NCI-H1417 treated with DMSO at 0.1 percent for 48 hours (cell line): ENCODE measurements around the gene NINL.
"Not testable (repeated sequence)": the region's sequence is repeated elsewhere in the genome, so short reads cannot be mapped to it uniquely, and the experiment has no call there.

Experiments
- DNase-seq: peaks from one replicate; lab custom pipeline; 2025; lab: John Stamatoyannopoulos, UW

NINL gene

DNA sequence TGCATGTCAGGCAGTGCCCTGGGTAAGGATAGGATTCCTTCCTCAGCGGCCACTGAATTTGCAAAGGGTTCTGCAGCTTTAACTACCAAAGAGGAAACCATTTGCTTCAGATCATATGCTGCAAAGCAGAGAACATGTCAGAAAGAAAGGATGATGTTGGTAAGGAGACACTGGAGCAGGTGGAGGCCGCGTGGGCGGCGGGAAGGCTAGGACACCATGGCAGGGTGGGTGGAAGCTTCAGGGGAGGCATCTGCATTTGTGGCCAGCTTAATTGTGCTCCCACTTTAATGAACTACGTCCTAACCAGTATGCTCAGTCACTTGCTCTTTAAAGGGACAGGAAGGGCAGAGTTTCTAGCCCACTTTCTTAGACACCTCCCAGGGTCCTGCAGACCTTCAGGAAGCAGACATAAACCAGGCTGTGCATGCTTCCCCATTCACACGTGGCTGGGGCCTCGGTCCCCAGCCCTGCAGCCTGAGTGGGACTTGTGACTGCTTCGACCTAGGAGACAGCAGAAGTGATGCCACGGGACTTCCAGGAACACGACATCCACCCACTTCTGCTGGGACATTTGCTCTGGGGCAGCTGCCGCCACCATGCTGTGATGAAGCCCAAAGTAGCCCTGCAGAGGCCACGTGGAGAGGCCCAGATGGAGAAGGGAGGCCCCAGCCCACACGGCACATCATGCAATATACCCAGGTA lies 101.7 kb downstream of the NINL start:
- no peak for DNase-seq

DNA sequence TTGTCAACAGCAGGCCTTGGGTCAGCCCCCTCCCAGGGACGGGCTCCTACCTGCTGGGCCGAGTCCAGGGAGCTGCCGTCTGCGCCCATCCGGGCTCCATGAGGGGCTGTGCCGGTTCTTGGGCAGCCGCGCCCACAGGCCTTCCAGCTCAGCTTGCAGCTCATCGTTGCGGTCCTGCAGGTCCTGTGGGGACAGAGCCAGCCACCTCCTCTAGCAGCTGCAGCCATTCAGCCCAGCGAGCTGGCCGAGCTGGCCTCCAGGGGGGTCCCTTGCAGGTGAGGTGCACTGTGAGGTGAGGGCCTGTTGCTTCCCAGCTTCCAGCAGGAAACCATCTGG lies 103.4 kb downstream of the NINL start:
- no peak for DNase-seq

DNA sequence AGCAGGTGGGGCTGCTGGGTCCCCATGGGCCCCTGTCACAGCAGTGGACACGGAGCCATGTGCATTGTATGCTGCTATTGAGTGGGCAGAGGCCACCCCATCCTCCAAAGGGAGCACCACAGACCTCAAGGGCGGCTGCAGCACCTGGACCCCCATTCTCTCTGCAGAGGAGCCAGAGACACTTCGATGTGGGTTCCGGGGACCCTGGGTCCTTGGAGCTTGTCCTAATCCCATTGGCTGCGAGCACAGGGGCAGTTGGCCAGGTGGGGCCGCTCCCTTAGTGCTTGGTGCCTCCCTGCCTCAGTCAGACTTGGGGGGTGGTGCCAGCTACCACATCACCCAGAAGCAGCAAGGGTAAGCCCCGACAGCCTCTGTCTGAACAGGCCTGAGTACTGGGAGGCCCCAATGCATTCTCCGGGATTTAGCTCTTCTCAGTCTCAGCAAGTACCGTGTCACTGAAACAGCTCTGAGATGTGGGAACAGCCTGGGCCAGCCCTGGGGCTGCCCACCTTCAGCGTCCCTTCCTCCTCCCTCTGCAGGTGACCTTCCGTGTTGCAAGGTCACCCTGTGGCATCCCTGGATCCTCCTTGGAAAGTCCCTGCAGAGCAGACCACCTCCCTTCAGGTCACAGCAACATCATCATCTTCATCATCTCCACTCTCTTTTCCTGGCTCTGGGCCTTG lies 104.0 kb downstream of the NINL start:
- DNase-seq = no peak

DNA sequence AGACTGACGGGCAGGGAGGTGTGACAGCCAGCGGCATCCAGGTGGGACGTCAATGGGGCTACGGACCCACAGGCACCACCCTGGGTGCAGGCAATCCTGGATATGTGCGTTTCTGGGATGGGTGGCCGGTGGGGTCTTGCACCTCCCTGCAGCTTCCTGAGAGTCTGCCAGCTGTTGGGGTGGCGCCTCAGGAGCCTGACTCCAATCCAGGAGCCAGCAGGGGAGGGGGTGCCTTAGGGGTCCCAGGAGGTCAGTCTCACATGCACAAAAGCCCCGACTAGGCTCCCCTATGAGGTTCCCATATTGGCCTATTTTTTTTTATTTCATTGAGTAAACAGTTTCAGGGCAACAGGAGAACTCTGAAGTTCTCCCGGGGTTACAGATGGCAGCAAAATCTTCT lies 104.5 kb downstream of the NINL start:
- DNase-seq = no peak

DNA sequence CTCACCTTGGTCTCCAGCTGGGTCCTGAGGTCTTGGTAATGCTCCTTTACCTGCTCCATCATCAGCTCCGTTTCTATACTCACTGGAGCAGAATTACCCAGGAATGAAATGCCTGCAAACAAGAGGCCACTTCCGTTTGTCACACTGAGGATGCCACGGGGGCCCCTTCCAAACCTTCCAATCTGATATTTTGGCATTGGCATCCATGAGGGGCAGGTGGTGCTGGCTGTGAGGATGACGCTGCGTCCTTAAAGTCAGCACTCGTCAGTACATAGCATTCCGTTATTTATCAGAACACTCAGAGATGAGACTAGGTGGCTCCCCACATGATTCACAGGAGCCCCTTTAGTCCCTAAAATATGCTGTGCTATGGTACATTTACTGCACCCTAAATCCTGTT lies 105.2 kb downstream of the NINL start:
- DNase-seq = no peak

DNA sequence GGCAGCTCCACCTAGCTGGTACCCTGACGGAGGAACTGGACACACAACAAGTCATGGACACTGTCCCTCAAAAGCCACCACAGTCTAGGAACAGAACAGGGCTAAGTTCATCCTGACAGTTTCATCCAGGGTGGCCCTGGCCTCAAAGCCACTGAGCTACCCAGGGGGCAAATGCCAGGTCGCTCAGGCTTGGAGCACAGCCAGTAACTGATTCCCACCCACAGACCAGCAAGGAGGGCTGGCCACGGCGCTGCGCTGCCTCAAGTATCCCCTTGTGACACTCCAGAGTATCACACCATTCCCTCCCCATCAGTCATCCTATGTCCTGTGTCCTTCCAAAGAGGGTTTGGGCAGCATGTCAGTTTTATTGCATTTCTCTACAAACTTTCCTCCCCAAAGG lies 105.7 kb downstream of the NINL start:
- DNase-seq = no peak

DNA sequence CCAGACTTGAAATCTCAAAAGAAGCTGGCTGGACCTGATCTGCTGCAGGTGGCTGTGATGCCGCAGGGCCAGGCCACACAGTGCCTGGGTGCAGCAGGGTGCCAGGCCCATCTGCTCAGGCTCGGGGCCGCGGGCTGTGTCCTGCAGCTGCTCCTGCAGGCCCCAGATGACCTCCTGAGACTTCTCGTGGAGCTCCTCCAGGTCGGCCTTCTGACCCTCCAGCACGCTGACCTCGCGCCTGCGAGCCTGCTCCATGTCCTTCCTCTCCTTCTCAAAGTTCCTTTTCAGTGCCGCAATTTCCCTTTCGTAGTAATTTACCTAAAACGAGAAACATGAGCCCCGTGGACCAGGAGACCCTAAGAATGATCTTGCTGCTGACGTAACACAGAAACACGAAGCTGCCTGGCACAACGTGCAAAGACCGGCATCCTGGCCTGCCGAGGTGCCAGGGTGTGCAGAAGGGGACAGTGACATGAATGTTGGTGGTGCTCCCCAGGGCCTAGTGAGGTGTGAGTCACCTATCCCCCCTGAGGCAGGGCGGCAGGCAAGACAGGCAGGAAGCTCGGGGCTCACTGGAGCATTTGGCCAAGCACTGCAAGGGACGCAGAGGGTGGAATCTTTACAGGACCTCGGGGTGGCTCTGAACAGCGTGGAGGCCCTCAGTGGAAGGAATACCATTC lies 106.3 kb downstream of the NINL start:
- DNase-seq = no peak

DNA sequence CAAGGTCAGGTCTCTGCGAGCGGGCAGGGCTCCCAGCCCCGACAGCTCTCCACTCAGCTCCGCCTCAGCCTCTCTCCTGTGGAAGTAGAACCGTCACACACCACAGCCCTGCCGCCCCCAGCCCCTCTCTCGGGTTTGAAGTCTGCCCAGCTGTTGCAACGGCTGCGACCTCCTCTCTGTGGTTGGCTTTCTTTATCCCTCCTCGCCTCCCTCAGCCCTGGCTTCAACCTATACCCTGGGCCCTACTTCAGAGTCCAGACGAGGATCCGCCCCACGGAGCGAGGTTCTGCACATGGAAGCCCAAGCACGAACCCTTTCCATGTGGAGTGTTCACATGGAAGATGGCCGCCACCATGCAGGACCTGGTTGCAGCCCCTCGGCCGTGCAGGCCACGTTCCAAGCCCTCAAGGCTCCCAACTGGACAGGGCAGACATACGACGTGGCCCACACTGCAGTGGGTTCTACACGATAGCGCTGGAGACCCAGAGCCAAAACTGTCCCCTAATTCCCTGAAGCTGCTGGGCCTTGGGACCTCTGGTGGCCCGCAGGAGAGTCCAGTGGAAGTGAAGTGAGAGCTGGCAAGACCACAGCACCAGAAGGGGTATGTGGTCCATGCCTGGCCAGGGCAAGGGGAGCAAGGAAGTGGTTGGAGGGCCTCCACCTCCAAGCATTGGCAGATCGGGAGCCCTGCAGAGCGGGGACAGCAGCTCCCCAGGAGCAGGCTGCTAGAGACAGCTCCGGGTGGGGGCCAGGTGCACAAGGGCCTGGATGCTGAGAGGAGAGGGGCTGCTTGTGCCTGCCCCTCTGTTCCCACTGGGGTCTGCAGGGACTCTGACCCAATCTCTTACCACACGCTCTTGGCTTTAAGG lies 108.1 kb downstream of the NINL start:
- no peak for DNase-seq

DNA sequence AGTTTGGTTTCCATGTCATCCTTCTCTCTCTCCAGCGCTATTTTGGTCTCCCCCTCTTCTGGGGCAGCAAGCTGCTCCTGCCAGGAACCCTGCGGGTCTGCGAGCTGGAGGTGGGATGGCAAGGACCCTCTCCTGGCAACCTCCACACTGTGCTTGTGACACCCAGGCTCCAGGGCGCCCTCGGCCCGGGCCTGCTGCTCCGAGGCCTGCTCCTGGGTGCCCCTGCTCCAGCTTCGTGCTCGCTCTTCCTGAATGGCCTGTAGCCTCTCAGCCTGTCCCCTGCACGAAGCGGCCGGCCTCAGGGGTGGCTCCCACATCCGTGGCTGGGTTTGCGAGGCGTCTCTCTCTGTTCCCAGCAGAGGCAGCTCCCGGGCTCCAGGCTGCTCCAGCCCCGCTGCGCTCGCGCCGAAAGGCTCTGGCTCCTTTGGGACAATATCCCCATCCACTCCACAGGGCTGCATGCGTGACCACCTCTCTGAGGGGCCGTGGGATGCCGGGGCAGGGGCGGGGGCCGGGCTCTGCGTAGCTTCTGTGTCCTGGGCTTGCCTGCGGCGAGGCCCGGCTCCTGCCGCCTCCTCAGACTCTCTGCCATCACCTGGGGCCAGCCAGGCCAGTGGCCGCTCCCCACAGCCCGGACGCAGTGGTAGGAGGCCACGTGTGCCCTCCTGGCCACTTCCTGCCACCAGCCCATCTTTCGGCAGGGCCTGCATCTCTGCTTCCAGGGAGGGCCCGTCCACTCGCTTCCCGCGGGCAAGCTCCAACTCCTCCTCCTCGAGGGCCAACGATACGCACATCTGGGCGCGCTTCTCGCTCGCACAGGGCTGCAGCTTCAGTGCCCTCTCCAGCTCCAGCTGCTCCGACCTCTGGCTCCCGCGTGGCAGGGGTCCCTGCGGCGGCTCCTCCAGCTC lies 109.0 kb downstream of the NINL start:
- no peak for DNase-seq

DNA sequence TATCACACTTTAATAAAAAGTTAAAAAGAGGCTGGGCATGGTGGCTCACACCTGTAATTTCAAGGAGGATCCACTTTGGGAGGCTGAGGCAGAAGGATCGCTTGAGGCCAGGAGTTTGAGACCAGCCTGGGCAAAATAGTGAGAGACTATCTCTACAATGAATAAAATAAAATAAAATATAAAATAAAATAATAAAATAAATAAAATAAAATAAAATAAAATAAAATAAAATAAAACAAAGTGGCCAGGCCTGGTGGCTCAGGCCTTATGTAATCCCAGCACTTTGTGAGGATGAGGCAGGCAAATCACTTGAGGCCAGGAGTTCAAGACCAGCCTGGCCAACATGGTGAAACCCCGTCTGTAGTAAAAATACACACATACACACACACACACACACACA lies 112.0 kb downstream of the NINL start:
- DNase-seq = not testable (repeated sequence)

DNA sequence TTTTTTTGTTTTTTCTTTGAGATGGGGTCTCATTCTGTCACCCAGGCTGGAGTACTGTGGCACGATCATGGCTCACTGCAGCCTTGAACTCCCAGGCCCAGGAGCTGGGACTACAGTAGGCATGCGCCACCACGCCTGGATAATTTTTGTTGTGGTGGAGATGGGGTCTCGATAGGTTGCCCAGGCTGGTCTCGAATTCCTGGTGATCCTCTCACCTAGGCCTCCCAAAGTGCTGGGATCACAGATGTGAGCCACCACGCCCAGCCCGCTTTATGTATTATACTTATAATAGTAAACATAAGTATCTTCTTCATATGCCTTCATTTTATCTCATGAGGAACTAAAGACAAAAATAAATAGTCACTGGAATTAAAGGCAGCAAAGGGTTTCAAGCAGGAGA lies 114.3 kb downstream of the NINL start:
- no peak for DNase-seq

DNA sequence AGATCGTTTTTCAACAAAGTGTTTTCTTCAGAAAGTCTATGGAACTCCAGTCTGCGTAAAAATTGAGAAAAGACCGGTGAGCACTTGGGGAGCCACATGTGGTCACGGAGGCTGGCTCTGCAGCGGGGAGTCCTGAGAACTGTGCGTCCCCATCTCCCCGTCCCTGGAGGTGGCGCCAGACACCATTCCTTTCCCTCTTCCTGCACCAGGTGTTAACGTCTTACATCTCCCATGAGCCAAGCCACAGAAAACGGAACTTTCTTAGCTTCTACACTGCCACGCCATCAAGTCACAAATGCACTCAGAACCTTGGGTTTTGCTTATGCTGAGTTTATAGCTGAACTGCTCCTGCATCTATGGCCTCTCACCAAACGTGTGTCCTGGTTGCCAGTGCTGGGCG lies 115.3 kb downstream of the NINL start:
- DNase-seq = no peak

DNA sequence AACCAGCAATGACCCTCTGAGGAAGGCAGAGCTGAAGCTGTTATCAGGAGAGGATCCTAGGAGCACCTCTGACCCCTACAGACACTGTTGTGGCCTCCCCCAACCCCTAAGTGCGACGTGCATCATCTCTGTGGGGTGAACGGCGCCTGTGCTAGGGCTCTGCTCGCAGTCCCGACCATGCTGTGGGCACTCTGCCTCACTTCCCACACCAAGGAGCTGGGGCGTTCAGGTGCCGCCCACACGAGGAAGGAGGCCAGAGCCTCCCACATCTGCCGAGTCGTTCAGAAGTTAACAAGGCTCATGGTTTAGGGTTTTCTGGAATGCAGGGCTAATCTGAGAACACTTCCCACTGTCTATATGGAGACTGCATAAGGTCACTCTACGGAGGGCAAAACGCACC lies 115.8 kb downstream of the NINL start:
- DNase-seq = no peak

DNA sequence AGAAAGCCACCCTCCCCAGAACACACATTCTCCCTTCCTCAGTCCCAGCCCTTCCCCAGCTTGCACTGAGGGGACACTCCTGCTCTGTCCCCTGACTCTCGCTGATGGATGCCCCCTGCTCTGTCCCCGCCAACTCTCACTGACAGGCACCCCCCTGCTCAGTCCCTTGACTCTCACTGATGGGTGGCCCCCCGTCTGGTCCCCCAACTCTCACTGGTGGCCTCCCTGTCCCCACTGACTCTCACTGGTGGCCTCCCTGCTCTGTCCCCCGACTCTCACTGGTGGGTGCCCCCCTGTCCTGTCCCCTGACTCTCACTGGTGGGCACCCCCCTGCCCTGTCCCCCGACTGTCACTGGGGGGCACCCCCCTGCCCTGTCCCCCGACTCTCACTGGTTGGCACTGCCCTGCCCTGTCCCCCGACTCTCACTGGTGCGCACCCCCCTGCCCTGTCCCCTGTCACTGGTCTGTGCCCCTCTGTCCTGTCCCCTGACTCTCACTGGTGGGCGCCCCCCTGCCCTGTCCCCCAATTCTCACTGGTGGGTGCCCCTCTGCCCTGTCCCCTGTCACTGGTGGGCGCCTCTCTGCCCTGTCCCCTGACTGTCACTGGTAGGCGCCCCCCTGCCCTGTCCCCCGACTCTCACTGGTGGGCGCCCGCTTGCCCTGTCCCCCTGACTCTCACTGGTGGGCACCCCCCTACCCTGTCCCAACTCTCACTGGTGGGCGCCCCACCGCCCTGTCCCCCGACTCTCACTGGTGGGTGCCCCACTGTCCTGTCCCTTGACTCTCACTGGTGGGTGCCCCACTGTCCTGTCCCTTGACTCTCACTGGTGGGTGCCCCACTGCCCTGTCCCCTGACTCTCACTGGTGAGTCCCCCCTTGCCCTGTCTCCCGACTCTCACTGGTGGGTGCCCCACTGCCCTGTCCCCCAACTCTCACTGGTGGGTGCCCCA lies 116.9 kb downstream of the NINL start:
- DNase-seq = no peak

DNA sequence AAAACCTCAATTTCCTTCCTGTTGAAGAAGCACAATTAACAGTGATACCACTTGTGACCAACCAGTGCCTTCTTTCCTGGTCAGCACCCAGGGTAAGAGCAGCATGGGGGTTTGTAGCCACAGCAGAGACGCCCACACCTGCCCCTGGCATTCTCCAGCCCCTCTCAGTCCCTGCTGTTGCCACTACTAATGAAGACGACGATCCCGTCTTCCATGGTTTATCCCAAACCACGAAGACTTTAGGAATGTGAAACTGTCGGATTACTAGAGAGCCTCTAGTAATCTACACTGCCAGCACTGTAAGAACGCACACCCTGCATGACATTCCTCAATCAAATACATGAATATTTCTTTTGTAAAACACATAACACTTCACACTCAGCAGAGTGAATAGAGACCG lies 117.9 kb downstream of the NINL start:
- no peak for DNase-seq

DNA sequence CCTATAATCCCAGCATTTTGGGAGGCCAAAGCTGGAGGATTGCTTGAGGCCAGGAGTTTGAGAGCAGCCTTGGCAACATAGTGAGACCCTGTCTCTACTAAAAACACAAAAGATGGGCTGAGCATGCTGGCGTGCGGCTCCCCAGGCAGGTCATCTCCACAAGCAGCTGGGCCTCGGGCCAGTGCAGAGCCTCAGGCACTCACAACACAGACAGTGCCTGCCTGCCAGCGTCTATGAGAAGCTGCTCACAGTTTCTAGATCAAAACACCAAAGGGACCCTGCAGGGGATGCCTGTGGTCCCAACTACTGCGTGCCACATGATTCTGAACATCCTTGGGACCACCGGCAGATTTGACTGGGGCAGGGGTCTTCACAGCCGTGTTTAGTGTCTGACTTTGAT lies 118.5 kb downstream of the NINL start:
- DNase-seq = no peak

DNA sequence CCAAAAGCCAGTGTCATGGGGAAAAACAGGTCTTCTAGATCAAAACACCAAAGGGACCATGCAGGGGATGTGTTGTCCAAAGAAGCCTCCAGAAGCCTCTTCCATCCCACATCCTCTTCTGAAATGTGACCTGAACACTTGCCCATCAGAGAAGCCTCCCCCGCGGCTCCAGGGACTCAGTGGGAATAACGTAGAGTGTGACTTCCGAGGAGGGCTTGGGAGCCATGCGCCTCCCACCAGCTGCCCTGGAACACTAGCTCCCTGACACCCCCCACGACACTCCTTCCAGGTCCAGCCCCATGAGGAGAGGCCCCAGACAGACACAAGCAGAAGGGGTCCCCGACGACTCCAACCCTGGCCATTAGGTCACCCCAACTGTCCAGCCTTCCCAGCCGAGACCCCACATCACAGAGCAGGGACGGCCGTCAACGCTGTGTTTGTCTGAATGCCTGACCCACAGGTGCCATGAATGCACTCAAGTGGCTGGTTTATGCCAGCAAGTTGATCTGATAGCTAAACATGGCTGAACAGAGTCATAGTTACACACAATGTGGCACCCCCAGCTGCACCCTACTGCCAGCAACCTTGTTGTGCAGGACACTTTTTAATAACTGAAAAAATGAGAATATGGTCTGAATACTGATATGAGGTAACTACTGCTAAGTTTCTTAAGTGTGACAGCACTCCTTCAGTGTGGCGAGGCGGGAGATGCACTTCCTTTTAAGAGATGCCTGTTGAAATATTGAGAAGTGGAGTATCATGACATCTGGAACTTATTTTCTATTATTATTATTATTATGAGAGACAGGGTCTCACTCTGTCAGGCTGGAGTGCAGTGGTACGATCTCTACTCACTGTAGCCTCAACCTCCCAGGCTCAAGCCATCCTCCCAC lies 119.8 kb downstream of the NINL start:
- DNase-seq = no peak

DNA sequence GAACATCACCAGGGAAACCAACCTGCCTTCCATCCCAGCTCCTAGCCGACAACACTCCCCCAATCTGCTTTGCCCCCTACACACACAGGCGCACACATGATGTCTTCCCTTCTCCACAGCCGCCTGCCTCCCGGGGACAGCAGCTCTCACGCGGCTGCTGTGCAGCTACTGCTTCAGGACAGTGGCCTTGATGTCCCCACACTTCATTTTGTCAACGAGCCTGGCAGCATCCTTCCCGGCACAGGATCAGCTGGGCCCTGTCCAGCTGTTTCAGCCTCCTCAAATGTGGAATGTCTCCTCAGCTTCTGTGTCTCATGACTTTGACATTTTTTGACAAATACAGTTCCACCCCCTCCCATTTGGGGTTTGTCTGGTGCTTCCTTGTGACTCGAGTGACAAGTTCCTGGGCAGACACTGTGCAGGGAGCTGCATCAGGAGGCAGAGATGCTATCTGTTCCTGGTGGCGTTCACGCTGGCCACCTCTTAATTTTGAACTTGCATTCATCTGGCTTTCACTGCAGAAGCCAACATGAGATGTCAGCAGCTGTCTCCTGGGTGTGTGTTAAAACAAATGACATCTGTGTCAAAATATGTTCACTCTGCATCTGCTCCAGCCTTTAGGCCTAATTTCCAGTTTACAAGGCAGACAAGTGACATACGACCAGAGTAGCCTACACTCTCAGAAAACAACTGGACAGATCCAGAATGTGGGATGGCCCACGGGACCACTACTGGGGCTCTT lies 120.7 kb downstream of the NINL start:
- DNase-seq = no peak
